ENCODE measurements around the gene COX19. TPM values are rescaled to one million over a fixed set of nuclear protein-coding genes. Genes with fewer than 3 reads are reported as not detected.

The COX19 gene
- total and polyA plus RNA-seq, 2 donors (not counting 3 experiments of a cell fraction or from before 2014, with no cell fraction given), result 6.8 to 10.6 TPM

- H3K4me3 ChIP-seq (replicated peaks in 1 of 3; ENCODE audit: insufficient read depth in 1 of 3, low read depth in 1 of 3, low read length in 3 of 3), result no peak overlapping the region
- no TSS peak for BruUV-seq (replicated peaks)
- H3K27me3 ChIP-seq (ENCODE audit: control insufficient read depth in 2 of 2, insufficient read depth in 2 of 2, low read length in 2 of 2), result peaks cover 0 to 9% of the 10 kb centered on the region in 2 experiments
- no peak overlapping the region for H3K27ac ChIP-seq (ENCODE audit: insufficient read depth, low read depth, low read length)
- POLR2A ChIA-PET, result no interaction called here
- no peak overlapping the region for H3K9ac ChIP-seq (replicated peaks; ENCODE audit: extremely low read depth, insufficient read depth, low read length)
- no peak for DNase-seq (ENCODE audit: low read depth, low spot score)
- H2AFZ ChIP-seq (ENCODE audit: low read depth, low read length), result no peak overlapping the region
- dilution Hi-C loops (cut with MboI; ENCODE audit: extremely low pct_ligation_motif_present, low sequenced_read_pairs), result no loop called here
- CTCF ChIA-PET, result no interaction called here
- intact Hi-C loops (cut with micrococcal nuclease), result no loop called here
- FAIRE-seq, result no peak
- H3K4me2 ChIP-seq (ENCODE audit: insufficient read depth, low read length), result no peak overlapping the region
- no peaks in the 10 kb centered on the region for H3K9me1 ChIP-seq (replicated peaks; ENCODE audit: control insufficient read depth, extremely low read depth, insufficient read depth, low read length)
- TF ChIP-seq CTCF (IDR thresholded peaks at IDR 0.05; ENCODE audit: extremely low read depth in 1 of 2, insufficient read depth in 1 of 2, low read depth in 1 of 2, low read length in 2 of 2) (no peak), GATA2 (IDR thresholded peaks at IDR 0.05; ENCODE audit: insufficient read depth, insufficient read length, low read depth, low read length) (no peak)
- H3K9me3 ChIP-seq (replicated peaks; ENCODE audit: control insufficient read depth, insufficient read depth, low read length), result no peaks in the 10 kb centered on the region
- H3K36me3 ChIP-seq (ENCODE audit: control insufficient read depth in 2 of 2, extremely low read depth in 1 of 2, insufficient read depth in 2 of 2, low read length in 2 of 2), result no peaks in the 10 kb centered on the region
- H4K20me1 ChIP-seq (replicated peaks; ENCODE audit: control insufficient read depth, extremely low read depth, insufficient read depth, low read length), result no peaks in the 10 kb centered on the region
- H3K4me1 ChIP-seq (ENCODE audit: control insufficient read depth, extremely low read depth, insufficient read depth, low read length), result no peaks in the 10 kb centered on the region
- H3K79me2 ChIP-seq (ENCODE audit: control insufficient read depth, insufficient read depth, low read length), result no peaks in the 10 kb centered on the region
These were observed 38.8 kb downstream of the COX19 start for GRCh38 chr7:936386-937054.

GRCh38 chr7:935874-936385, 39.4 kb downstream of the COX19 start:
- no peaks in the 10 kb centered on the region for H3K36me3 ChIP-seq (ENCODE audit: control insufficient read depth in 2 of 2, extremely low read depth in 1 of 2, insufficient read depth in 2 of 2, low read length in 2 of 2)
- POLR2A ChIA-PET, result no interaction called here

More at GRCh38 chr7:935874-936385, 39.4 kb downstream of the COX19 start:
- H3K27me3 ChIP-seq (ENCODE audit: control insufficient read depth in 2 of 2, insufficient read depth in 2 of 2, low read length in 2 of 2), result peaks cover 0 to 7% of the 10 kb centered on the region in 2 experiments
- dilution Hi-C loops (cut with MboI; ENCODE audit: extremely low pct_ligation_motif_present, low sequenced_read_pairs), result no loop called here
- H3K9me3 ChIP-seq (replicated peaks; ENCODE audit: control insufficient read depth, insufficient read depth, low read length), result no peaks in the 10 kb centered on the region
- H3K4me3 ChIP-seq (replicated peaks in 1 of 3; ENCODE audit: insufficient read depth in 1 of 3, low read depth in 1 of 3, low read length in 3 of 3), result no peak overlapping the region
- no peaks in the 10 kb centered on the region for H3K79me2 ChIP-seq (ENCODE audit: control insufficient read depth, insufficient read depth, low read length)
- TF ChIP-seq POLR2AphosphoS5 (IDR thresholded peaks at IDR 0.05; ENCODE audit: insufficient read depth, low read depth, low read length) (no peak), FOS (IDR thresholded peaks at IDR 0.05; ENCODE audit: borderline replicate concordance, insufficient read depth, low read length) (no peak), GATA2 (IDR thresholded peaks at IDR 0.05; ENCODE audit: insufficient read depth, insufficient read length, low read depth, low read length) (no peak), EZH2 (IDR thresholded peaks at IDR 0.05; ENCODE audit: borderline replicate concordance, low read depth, low read length, severe bottlenecking) (no peak), MAX (IDR thresholded peaks at IDR 0.05; ENCODE audit: insufficient read depth, insufficient read length) (no peak), JUN (IDR thresholded peaks at IDR 0.05; ENCODE audit: borderline replicate concordance, insufficient read depth, insufficient read length, low read depth) (no peak), POLR2A (IDR thresholded peaks at IDR 0.05; ENCODE audit: low read depth, low read length) (no peak), MYC (IDR thresholded peaks at IDR 0.05; ENCODE audit: low read depth, low read length) (no peak), CTCF (IDR thresholded peaks at IDR 0.05; ENCODE audit: extremely low read depth in 1 of 2, insufficient read depth in 1 of 2, low read depth in 1 of 2, low read length in 2 of 2) (no peak)
- intact Hi-C loops (cut with micrococcal nuclease), result no loop called here
- CTCF ChIA-PET, result no interaction called here
- no peaks in the 10 kb centered on the region for H4K20me1 ChIP-seq (replicated peaks; ENCODE audit: control insufficient read depth, extremely low read depth, insufficient read depth, low read length)
- H3K4me1 ChIP-seq (ENCODE audit: control insufficient read depth, extremely low read depth, insufficient read depth, low read length), result no peaks in the 10 kb centered on the region
- no peak for FAIRE-seq
- BruUV-seq (replicated peaks), result no TSS peak
- no peak overlapping the region for H3K27ac ChIP-seq (ENCODE audit: insufficient read depth, low read depth, low read length)
- H3K9ac ChIP-seq (replicated peaks; ENCODE audit: extremely low read depth, insufficient read depth, low read length), result no peak overlapping the region
- no peak overlapping the region for H3K4me2 ChIP-seq (ENCODE audit: insufficient read depth, low read length)
- H2AFZ ChIP-seq (ENCODE audit: low read depth, low read length), result no peak overlapping the region
- H3K9me1 ChIP-seq (replicated peaks; ENCODE audit: control insufficient read depth, extremely low read depth, insufficient read depth, low read length), result no peaks in the 10 kb centered on the region
- no peak for DNase-seq (ENCODE audit: low read depth, low spot score)
